OCI-LY1 (cell line): ENCODE measurements around the gene CLK2.
"Not testable (repeated sequence)": the region's sequence is repeated elsewhere in the genome, so short reads cannot be mapped to it uniquely, and the experiment has no call there.

Source experiments
- EZH2 ChIP-seq: fragments of 200-600 bp; sonication (generic), shearing (Covaris generic); IDR thresholded peaks from 2 replicates; pipeline ENCODE4 v1.8.0; 2017; ENCODE audit warnings: borderline replicate concordance, mixed run types, mild to moderate bottlenecking, antibody characterized with exemption, low read length, moderate library complexity, mixed read lengths
- TF ChIP-seq, protein P1 (sequence below): fragments of 200-600 bp; sonication (generic), shearing (Covaris generic); IDR thresholded peaks from 2 replicates; pipeline ENCODE4 v1.5.1; 2017; ENCODE audit warnings: mild to moderate bottlenecking, antibody characterized with exemption, low read length, moderate library complexity, mixed read lengths

DNA sequence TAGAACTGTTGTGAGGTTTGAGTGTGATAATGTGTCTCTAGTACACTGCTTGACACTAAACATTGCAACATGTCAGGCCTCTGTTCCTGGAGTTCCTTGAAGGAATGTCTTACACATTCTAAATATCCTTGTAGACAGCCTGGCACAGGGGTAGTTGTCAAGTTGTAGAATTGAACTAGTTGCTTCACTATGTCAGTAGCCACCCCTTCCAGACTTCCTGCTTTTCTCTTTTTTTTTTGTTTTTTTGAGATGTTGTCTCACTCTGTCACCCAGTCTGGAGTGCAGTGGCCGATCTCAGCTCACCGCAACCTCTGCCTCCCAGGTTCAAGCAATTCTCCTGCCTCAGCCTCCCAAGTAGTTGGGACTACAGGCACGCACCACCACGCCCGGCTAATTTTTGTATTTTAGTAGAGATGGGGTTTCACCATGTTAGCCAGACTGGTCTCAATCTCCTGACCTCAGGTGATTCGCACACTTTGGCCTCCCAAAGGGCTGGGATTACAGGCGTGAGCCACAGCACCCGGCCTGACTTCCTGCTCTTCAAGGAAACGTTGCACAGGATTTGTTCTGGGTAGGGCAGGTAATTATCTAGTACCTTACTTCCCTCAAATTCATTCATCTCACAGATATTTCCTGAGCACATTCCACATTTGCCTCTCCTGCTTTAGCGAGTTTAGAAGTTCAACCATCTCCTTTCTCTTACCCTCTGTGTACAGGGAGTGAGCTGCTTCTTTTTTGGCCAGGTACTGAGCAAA, 52.9 kb downstream of the CLK2 start:
- TF ChIP-seq, protein P1, sequence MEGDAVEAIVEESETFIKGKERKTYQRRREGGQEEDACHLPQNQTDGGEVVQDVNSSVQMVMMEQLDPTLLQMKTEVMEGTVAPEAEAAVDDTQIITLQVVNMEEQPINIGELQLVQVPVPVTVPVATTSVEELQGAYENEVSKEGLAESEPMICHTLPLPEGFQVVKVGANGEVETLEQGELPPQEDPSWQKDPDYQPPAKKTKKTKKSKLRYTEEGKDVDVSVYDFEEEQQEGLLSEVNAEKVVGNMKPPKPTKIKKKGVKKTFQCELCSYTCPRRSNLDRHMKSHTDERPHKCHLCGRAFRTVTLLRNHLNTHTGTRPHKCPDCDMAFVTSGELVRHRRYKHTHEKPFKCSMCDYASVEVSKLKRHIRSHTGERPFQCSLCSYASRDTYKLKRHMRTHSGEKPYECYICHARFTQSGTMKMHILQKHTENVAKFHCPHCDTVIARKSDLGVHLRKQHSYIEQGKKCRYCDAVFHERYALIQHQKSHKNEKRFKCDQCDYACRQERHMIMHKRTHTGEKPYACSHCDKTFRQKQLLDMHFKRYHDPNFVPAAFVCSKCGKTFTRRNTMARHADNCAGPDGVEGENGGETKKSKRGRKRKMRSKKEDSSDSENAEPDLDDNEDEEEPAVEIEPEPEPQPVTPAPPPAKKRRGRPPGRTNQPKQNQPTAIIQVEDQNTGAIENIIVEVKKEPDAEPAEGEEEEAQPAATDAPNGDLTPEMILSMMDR = not testable (repeated sequence)
- TF ChIP-seq EZH2 = not testable (repeated sequence)
